ENCODE measurements around the gene EI24. TPM values are rescaled to one million over a fixed set of nuclear protein-coding genes. Genes with fewer than 3 reads are reported as not detected.

EI24 gene
- total and polyA plus RNA-seq, 2 of the 4 experiments (the other 2 are of a cell fraction) = 89.7 to 95.9 TPM

GRCh38 chr11:125578783-125579182 lies 9.5 kb downstream of the EI24 start:
- dilution Hi-C loops (cut with HindIII; ENCODE audit: low sequenced_read_pairs, unreplicated experiment) = no loop called here
- H3K4ac ChIP-seq (ENCODE audit: low read depth, low read length) = no peak overlapping the region
- H2BK20ac ChIP-seq (ENCODE audit: low read depth, low read length) = no peak overlapping the region
- TF ChIP-seq MAFK (IDR thresholded peaks at IDR 0.05; ENCODE audit: low read depth, low read length) (peak; percentile 58), RAD21 (IDR thresholded peaks at IDR 0.05; ENCODE audit: low read length) (no peak)
- no peaks in the 10 kb centered on the region for H3K9me3 ChIP-seq (ENCODE audit: control insufficient read depth, insufficient read depth, low read length)
- peaks cover 4 to 7% of the 10 kb centered on the region in 2 experiments; a peak in 3 of 4 replicates for H3K79me1 ChIP-seq (ENCODE audit: low read depth in 1 of 2, low read length in 2 of 2)
- no TSS peak for BruUV-seq (replicated peaks)
- no peak overlapping the region for H3K14ac ChIP-seq (replicated peaks; ENCODE audit: low read depth, low read length)
- no peak overlapping the region for H3K4me2 ChIP-seq (ENCODE audit: low read depth, low read length)
- POLR2A ChIA-PET (ENCODE audit: unreplicated experiment) = no interaction called here
- H2AFZ ChIP-seq (replicated peaks; ENCODE audit: low read length, poor library complexity) = no peak overlapping the region
- H4K91ac ChIP-seq (ENCODE audit: insufficient read depth, low read depth, low read length) = no peak overlapping the region
- H3K27me3 ChIP-seq (ENCODE audit: control insufficient read depth, insufficient read depth, low read length) = no peaks in the 10 kb centered on the region
- no peak overlapping the region for H3K27ac ChIP-seq (ENCODE audit: insufficient read depth, low read length)
- peaks cover 48% of the 10 kb centered on the region for H3K36me3 ChIP-seq (ENCODE audit: control insufficient read depth, insufficient read depth, low read length)
- in situ Hi-C loops (cut with MboI; ENCODE audit: low sequenced_read_pairs) = loop anchor here (25.0 kb wide), 1 partner anchor 941 kb away; no protein-coding TSS in a partner anchor
- H3K9me1 ChIP-seq (ENCODE audit: insufficient read depth, low read length) = peaks cover 4% of the 10 kb centered on the region; the same call in 1 of the 2 replicates
- no peaks in the 10 kb centered on the region; the same call in 1 of the 2 replicates for H3K4me1 ChIP-seq (ENCODE audit: control insufficient read depth, insufficient read depth, low read length)
- no peak overlapping the region for H4K5ac ChIP-seq (ENCODE audit: low read depth, low read length)
- no peak overlapping the region for H2BK5ac ChIP-seq (ENCODE audit: low read depth, low read length, poor library complexity, severe bottlenecking)
- intact Hi-C loops (cut with micrococcal nuclease) = no loop called here
- no peak overlapping the region for H2BK15ac ChIP-seq (ENCODE audit: low read depth, low read length)
- no peak for DNase-seq
- no peak for ATAC-seq (ENCODE audit: low read depth)
- no peak overlapping the region for H2AK9ac ChIP-seq (replicated peaks; ENCODE audit: low read depth, low read length, poor library complexity)
- no peak overlapping the region for H3K9ac ChIP-seq (ENCODE audit: low read depth, low read length)
- WGBS, 2 experiments (ENCODE audit: extremely low coverage in 2 of 2, insufficient read length in 1 of 2) = no CpG with 5 or more reads among the region's 2 CpGs
- no peak overlapping the region for H3K56ac ChIP-seq (ENCODE audit: extremely low read depth, insufficient read depth, low read length)
- H4K8ac ChIP-seq (ENCODE audit: low read depth in 2 of 2, low read length in 2 of 2) = no peak overlapping the region
- H2AK5ac ChIP-seq (ENCODE audit: low read depth, low read length) = no peak overlapping the region
- CTCF ChIA-PET = no interaction called here
- H4K20me1 ChIP-seq (ENCODE audit: insufficient read depth, low read length) = no peaks in the 10 kb centered on the region
- H3K4me3 ChIP-seq (ENCODE audit: insufficient read depth, low read depth, low read length) = no peak overlapping the region
- H3K23ac ChIP-seq (ENCODE audit: low read depth, low read length) = no peak overlapping the region
- no peak overlapping the region for H2BK120ac ChIP-seq (ENCODE audit: low read depth, low read length)
- no peak overlapping the region for H3K18ac ChIP-seq (ENCODE audit: low read depth, low read length)

Measured in IMR-90 (cell line).